GM21737 (cell line): Measurements from ENCODE around the gene MUC5AC.

Experiments used
- ATAC-seq: cut with Tn5 transposase; IDR thresholded peaks from one replicate; pipeline ENCODE4 v1.9.1; 2021; ENCODE audit warnings: mild to moderate bottlenecking, moderate library complexity; ENCODE audit not compliant: unreplicated experiment

The MUC5AC gene

DNA sequence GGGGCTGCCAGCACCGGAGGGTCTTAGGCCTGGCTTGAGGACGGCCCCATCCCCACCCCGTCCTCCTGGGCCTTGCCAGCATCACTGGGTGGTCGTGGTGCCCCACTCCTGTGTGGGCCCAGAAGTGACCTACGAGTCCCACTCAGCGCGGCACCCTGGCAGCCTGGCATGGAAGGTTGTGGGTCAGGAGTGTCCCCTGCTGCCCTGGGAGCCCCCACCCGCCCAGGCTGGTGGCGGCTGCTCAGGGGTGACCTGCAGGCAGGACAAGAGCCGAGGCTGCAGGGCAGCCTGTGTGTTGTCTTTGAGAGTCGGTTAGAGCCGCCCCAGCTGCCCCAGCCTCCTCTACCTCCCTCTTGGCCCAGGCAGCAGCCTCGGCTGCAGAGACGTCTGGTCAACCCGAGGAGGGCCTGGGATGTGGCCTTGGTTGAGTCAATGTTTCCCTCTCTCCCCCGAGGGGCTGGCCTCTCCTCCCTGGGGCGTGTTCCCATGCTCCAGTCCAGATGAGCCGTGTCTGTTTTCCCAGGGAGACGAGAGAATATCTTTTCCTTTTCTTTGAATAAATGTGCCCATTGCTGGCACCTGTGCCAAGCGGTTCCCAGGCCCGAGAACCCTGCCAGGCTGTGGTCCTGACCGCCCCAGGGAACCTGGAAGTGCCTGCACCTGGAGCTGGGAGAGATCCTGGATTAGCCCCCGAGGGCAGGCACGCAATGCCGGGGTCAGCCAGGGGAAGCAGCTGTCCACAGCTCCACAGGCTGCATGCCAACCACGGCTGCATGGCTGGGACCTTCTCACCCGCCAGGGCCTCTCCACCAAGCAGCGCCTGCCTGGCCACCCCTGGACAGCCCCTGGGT lies 35.7 kb upstream of the MUC5AC start:
- ATAC-seq, result no peak

DNA sequence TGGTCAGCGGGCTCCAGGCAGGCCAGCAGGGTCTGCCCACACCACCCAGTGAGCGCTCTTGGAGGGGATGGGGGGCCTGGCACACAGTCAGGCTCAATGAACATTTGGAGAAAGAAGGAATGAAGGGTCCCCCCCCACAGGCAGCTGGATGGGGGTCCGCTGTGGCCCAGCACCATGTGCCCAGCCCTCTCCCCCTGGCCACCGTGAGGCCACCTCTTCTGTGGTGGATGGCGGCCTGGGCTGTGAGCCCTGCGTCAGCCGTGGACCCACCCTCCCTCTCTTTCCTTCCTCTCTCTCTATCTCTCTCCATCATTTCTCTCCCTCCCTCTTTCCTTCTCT lies 35.1 kb upstream of the MUC5AC start:
- ATAC-seq, result no peak

DNA sequence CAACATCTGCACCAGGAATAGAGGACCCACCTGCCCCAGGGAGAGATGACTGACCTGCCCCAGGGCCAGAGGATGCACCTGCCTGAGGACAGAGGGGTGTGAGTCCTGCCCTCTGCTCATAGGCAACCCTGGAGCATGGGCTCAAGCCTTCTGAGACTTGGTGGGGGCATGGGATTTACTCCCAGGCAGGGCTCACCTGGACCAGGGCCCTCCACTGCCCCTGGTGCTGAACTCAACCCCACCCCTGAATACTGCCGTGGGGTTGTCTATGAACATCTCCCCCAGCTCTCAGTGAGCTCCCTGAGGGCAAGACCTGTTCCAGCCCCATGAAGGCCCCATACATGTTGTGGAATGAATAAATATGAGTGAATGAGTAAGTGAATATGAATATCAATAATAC lies 33.8 kb upstream of the MUC5AC start:
- ATAC-seq, result no peak

GRCh38 chr11:1125803-1126202 lies 31.9 kb upstream of the MUC5AC start:
- ATAC-seq, result no peak

DNA sequence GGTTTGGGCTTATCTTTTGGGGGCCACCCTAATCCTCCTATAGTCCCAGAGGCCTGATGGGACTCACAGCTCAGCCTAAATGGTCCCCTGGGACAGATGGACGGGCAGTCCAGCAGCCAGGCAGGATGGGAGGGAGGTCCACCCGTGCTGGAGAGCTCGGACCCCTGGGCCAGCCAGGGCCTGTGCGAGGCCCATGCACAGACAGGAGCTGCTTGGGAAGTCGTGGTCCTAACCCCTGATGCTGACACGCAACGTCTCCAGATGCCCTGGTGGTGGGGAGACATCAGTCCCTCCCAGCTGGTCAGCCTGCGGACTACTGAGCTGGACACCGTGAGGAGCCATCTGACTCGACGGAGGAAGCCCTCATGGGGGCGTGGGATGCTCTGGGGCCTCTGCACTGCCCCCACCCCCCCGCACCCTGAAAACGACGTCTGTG lies 31.2 kb upstream of the MUC5AC start:
- no peak for ATAC-seq

GRCh38 chr11:1126935-1127663 lies 30.7 kb upstream of the MUC5AC start:
- ATAC-seq, result no peak

DNA sequence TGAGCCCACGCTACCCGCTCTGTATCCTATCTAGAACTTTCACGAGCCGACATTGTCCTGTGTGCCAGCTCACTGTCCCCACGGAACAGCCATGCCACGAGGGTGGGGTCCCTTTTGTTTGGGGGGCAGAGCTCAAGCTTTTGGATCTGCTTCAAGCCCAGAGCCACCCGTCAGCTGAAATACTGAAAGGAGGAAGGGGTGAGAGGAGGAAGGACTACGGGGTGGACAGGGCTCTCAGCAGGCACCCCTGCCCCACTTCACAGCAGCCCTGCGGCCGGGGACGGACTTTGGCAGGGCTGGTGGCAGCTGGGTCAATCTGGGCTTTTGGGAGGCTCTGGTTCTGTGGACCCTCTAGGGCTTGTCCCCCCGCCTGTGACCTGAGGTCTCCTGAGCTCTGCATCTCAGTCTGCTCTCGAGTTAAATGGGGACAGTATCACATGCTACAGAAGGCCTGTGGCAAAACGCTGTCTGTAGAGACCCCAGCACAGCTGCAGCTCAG lies 30.0 kb upstream of the MUC5AC start:
- ATAC-seq, result no peak

GRCh38 chr11:1128311-1129142 lies 29.2 kb upstream of the MUC5AC start:
- no peak for ATAC-seq

DNA sequence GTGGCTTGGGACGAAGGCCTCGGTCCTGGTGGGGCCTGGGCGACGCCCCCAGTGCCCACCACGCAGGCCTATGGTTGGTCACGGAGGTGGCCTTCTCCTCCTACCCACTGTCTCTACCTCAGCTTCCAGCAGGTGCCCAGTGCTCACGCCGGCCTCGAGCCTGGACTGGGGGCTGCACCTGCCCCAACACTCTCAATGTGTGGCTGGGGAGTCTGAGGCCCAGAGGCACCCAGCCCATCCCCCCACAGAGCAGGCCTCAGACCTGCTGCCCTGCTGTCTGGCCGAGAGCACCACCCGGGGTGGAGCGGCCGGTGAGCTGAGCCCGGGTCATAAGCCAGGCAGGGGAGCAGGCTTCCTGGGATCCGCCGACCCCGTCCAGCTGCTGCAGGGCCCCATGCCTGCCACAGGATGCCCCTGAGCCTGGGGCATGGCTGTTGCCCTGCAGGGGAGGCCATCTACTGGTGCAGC lies 28.6 kb upstream of the MUC5AC start:
- ATAC-seq, result no peak

DNA sequence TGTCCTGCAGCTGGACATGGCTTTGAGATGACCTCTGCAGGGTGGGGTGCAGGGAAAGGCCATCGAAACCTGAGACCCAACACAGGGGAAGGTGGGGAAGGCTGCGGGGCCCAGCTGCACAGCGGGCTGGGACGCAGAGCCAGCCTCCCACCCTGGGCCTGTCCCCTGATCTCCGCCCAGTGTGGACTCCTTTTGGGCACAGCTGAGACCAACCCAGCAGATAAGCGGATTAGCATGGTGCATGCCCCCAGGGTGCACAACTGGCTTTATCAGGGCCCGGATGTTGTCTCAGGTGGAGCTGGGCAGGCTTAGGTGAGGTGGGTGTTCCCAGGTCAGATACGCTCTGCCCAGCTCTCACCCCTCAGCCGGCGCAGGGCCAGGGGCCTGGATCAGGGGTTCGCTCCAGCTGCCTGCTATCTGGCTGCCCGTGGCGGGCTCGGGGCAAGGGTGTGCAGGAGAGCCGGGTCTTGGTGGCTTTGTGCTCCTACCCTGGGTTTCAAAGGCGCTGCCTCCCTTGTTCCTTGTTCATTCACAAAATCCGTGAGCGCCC lies 28.1 kb upstream of the MUC5AC start:
- ATAC-seq, result no peak

- no peak for ATAC-seq
Measured at GRCh38 chr11:1130276-1131032, 27.3 kb upstream of the MUC5AC start.

- ATAC-seq, result no peak
Measured at GRCh38 chr11:1131033-1131911, 26.5 kb upstream of the MUC5AC start.

- no peak for ATAC-seq
Measured at GRCh38 chr11:1134848-1135445, 22.8 kb upstream of the MUC5AC start.

DNA sequence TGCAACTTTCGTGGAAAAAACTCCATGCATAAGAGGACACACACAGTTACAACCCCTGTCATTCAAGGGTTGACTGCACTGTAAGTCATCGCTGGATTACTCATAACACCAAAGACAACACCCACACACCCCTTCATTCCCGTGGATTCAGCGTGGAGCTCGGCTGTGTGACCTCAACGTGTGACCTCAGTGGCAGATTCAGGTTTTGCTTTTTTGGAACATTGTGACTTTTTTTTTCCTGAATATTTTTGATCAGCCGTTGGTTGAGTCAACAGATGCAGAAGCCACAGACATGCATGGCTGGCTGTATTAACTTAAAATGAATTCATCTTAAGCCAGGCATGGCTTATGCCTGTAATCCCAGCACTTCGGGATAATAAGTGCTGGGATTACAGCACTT lies 19.7 kb upstream of the MUC5AC start:
- no peak for ATAC-seq

- no peak for ATAC-seq
Measured at GRCh38 chr11:1139441-1140083, 18.2 kb upstream of the MUC5AC start.

DNA sequence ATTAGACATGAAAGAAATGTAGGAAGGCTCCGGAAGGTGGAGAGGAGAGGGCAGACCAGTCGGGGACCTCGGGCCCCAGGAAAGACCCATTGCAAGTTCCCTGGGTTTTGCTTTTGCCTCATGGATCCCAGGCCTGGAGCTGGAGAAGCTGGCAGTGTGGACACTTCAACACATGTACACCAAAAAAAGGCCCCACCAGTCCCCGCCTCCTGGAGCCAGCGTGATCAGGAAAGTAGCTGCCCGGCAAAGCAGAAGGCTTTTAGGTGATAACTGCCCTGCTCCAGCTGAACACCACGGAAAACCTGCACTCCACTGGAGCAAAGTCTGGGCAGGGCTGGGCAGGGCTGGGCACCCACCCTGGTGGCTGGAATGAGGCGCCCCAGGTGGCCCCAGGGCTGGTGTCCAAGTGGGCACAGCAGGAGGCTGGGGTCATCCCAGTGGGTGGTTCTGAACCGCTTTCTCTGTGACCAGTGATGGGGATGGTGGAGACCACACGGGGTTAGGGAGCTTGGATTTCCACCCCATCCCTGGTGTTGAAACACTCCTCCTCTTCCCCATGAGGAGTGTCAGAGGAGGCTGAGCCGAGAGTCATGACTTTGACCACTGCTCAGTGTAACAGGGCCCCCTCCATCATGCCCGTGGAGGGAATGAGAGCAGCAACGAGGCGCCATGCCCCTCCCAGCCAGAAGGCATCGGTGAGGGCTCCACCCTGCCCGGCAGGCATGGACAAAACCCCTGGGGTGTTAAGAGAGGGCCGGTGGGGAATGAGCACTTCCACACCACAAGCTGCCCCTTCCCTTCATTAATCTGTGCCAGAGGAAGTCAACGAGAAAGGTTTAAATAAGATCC lies 16.9 kb upstream of the MUC5AC start:
- no peak for ATAC-seq

DNA sequence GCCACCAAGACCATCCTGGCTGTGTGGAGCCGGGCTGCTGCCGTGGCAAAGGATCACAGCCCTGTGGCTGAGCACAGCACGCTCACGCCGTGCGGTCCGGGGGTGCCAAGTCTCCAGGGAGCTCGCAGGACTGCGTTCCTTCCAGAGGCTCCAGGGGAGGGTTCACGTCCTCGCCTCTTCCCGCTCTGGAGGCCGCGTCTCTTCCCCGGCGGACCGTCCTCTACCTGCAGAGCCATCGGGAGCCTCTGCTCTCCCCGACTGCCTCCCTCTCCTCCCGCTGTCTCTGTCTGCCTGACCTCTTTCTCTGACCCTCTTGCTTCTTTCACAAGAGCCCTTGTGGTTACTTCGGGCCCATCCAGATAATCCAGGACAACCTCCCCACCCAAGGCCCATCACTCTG lies 11.4 kb upstream of the MUC5AC start:
- no peak for ATAC-seq
